ENCODE data around the gene C6orf132. TPM values are rescaled to one million over a fixed set of nuclear protein-coding genes. Genes with fewer than 3 reads are reported as not detected.
A peak's percentile ranks its signal among the peaks of the same experiment; 100 is the strongest.

Gene C6orf132
- total RNA-seq, 1 donor from 2014 or later: not detected

- DNase-seq: peak; percentile 50
- Mint-ChIP-seq H3K4me1 (no peaks in the 10 kb centered on the region), H3K4me3 (no peak overlapping the region), H3K27ac (peak overlapping the region; percentile 31), H3K36me3 (ENCODE audit: low read depth) (no peaks in the 10 kb centered on the region), H3K9me3 (no peaks in the 10 kb centered on the region), H3K27me3 (peaks cover 6% of the 10 kb centered on the region)
- intact Hi-C loops (cut with micrococcal nuclease): loop anchor here (1.0 to 5.0 kb wide), 4 partner anchors 62 to 564 kb away; partner anchors contain the start of gene PRICKLE4
- CTCF ChIA-PET: interaction anchor here (1.1 to 1.2 kb wide), 2 partner anchors 48 to 381 kb away, joined by 3 read pairs; no protein-coding TSS in a partner anchor
- peak; percentile 91 for ATAC-seq (ENCODE audit: low read depth)
- no peak for TF ChIP-seq CTCF (IDR thresholded peaks at IDR 0.05)
- POLR2A ChIA-PET: no interaction called here
Observed at GRCh38 chr6:42166444-42167141, 24.2 kb upstream of the C6orf132 start.

- TF ChIP-seq CTCF (IDR thresholded peaks at IDR 0.05): no peak
- Mint-ChIP-seq H3K4me1 (no peaks in the 10 kb centered on the region), H3K36me3 (ENCODE audit: low read depth) (no peaks in the 10 kb centered on the region), H3K27me3 (peaks cover 15% of the 10 kb centered on the region), H3K4me3 (no peak overlapping the region), H3K27ac (no peak overlapping the region), H3K9me3 (no peaks in the 10 kb centered on the region)
- POLR2A ChIA-PET: no interaction called here
- CTCF ChIA-PET: interaction anchor here (1.0 to 1.8 kb wide), 4 partner anchors 28 to 316 kb away, joined by 3 to 4 read pairs (median 4); no protein-coding TSS in a partner anchor
- DNase-seq: no peak
- no peak for ATAC-seq (ENCODE audit: low read depth)
- intact Hi-C loops (cut with micrococcal nuclease): loop anchor here (5.0 kb wide), 1 partner anchor 563 kb away; no protein-coding TSS in a partner anchor
Observed at GRCh38 chr6:42165016-42165415, 22.6 kb upstream of the C6orf132 start.

- no peaks in the 10 kb centered on the region for H3K9me3 Mint-ChIP-seq
- intact Hi-C loops (cut with micrococcal nuclease): no loop called here
- H3K27ac Mint-ChIP-seq: no peak overlapping the region
- POLR2A ChIA-PET: interaction anchor here (0.5 to 0.7 kb wide), 2 partner anchors 9 to 45 kb away, joined by 3 to 4 read pairs; no protein-coding TSS in a partner anchor
- H3K4me1 Mint-ChIP-seq: no peaks in the 10 kb centered on the region
- ATAC-seq (ENCODE audit: low read depth): no peak
- H3K4me3 Mint-ChIP-seq: no peak overlapping the region
- peaks cover 15% of the 10 kb centered on the region for H3K27me3 Mint-ChIP-seq
- DNase-seq: no peak
- no peak for TF ChIP-seq CTCF (IDR thresholded peaks at IDR 0.05)
- CTCF ChIA-PET: interaction anchor here (1.8 kb wide), 1 partner anchor 120 kb away, joined by 4 read pairs; no protein-coding TSS in a partner anchor
- no peaks in the 10 kb centered on the region for H3K36me3 Mint-ChIP-seq (ENCODE audit: low read depth)
Observed at GRCh38 chr6:42163981-42164380, 21.6 kb upstream of the C6orf132 start.

- DNase-seq (no peak), ATAC-seq (ENCODE audit: low read depth) (no peak)
- ChIA-PET CTCF (no interaction called here), POLR2A (no interaction called here)
- Mint-ChIP-seq H3K4me1 (no peaks in the 10 kb centered on the region), H3K36me3 (ENCODE audit: low read depth) (no peaks in the 10 kb centered on the region), H3K27ac (no peak overlapping the region), H3K27me3 (peaks cover 11% of the 10 kb centered on the region), H3K9me3 (no peaks in the 10 kb centered on the region), H3K4me3 (no peak overlapping the region)
- intact Hi-C loops (cut with micrococcal nuclease): no loop called here
- TF ChIP-seq CTCF (IDR thresholded peaks at IDR 0.05): no peak
Observed at GRCh38 chr6:42162812-42163211, 20.4 kb upstream of the C6orf132 start.

GRCh38 chr6:42162384-42162783, 20.0 kb upstream of the C6orf132 start:
- DNase-seq (no peak), ATAC-seq (ENCODE audit: low read depth) (no peak)
- intact Hi-C loops (cut with micrococcal nuclease): no loop called here
- Mint-ChIP-seq H3K4me3 (no peak overlapping the region), H3K9me3 (no peaks in the 10 kb centered on the region), H3K36me3 (ENCODE audit: low read depth) (no peaks in the 10 kb centered on the region), H3K4me1 (no peaks in the 10 kb centered on the region), H3K27ac (no peak overlapping the region), H3K27me3 (peaks cover 11% of the 10 kb centered on the region)
- ChIA-PET CTCF (no interaction called here), POLR2A (no interaction called here)
- no peak for TF ChIP-seq CTCF (IDR thresholded peaks at IDR 0.05)

Data from activated B cell treated with CpG ODN at 0.5 μM for 24 hours (primary cell).